ENCODE measurements around the gene TMCC2. TPM values are rescaled to one million over a fixed set of nuclear protein-coding genes. Genes with fewer than 3 reads are reported as not detected.
"Not testable (repeated sequence)": the region's sequence is repeated elsewhere in the genome, so short reads cannot be mapped to it uniquely, and the experiment has no call there.

The TMCC2 gene
- 1 to 10 TPM in 2 of 3 donors, under 1 TPM in 1; 0.93 to 1.5 (median 1.1) TPM for total RNA-seq
- 2.8 TPM for total RNA-seq (2013)

- H3K9me3 ChIP-seq (ENCODE audit: control insufficient read depth, insufficient read depth, low read length): no peaks in the 10 kb centered on the region
- H3K27ac Mint-ChIP-seq: peak within 1 kb of the TSS in 1 of 2 donors; percentile 14
- peak within 1 kb of the TSS; percentile 46 for H3K4me3 ChIP-seq (ENCODE audit: low read length)
- H3K27ac ChIP-seq (ENCODE audit: low read length): no peak within 1 kb of the TSS
- H3K4me1 ChIP-seq (ENCODE audit: control insufficient read depth, insufficient read depth, low read length): peaks cover 28% of the 10 kb centered on the region
- H3K36me3 ChIP-seq (ENCODE audit: control insufficient read depth, insufficient read depth, low read length): no peaks in the 10 kb centered on the region
- intact Hi-C loops (cut with micrococcal nuclease): loop anchor here (2.0 kb wide), 2 partner anchors 17 to 29 kb away; partner anchors contain the start of gene DSTYK
- no peaks in the 10 kb centered on the region for H3K36me3 Mint-ChIP-seq
- H3K4me3 Mint-ChIP-seq: peak within 1 kb of the TSS; percentile 91
- H3K9me3 Mint-ChIP-seq: no peaks in the 10 kb centered on the region
- WGBS (ENCODE audit: insufficient coverage): under 1% methylated on average over 44 of the region's 44 CpGs
- DNase-seq: peak; percentile 58 to 88
- peaks cover 31 to 36% of the 10 kb centered on the region in 2 donors for H3K4me1 Mint-ChIP-seq
- peak; percentile 85 to 87 (median 86) for ATAC-seq
- peaks cover 27 to 32% of the 10 kb centered on the region in 2 donors for H3K27me3 Mint-ChIP-seq (ENCODE audit: low read depth in 2 of 2)
- no peak for TF ChIP-seq CTCF (IDR thresholded peaks at IDR 0.05)
- peaks cover 9% of the 10 kb centered on the region for H3K27me3 ChIP-seq (ENCODE audit: control insufficient read depth, insufficient read depth, low read length)
These were observed at the start of gene TMCC2 for GRCh38 chr1:205227584-205228013. TMCC2 (plus strand) TSS chr1:205227946; CDS start chr1:205228565, 619 bp downstream.

- 100% methylated on average over 2 of the region's 2 CpGs for WGBS (ENCODE audit: insufficient coverage)
- Histone ChIP-seq H3K27ac (ENCODE audit: low read length) (no peak overlapping the region), H3K27me3 (ENCODE audit: control insufficient read depth, insufficient read depth, low read length) (no peaks in the 10 kb centered on the region), H3K4me3 (ENCODE audit: low read length) (no peak overlapping the region), H3K4me1 (ENCODE audit: control insufficient read depth, insufficient read depth, low read length) (peaks cover 3% of the 10 kb centered on the region), H3K9me3 (ENCODE audit: control insufficient read depth, insufficient read depth, low read length) (no peaks in the 10 kb centered on the region), H3K36me3 (ENCODE audit: control insufficient read depth, insufficient read depth, low read length) (peaks cover 12% of the 10 kb centered on the region)
- ATAC-seq (no peak), DNase-seq (no peak)
- no peak for TF ChIP-seq CTCF (IDR thresholded peaks at IDR 0.05)
- H3K9me3 Mint-ChIP-seq: no peaks in the 10 kb centered on the region
- no peaks in the 10 kb centered on the region for H3K36me3 Mint-ChIP-seq
- no peak overlapping the region for H3K27ac Mint-ChIP-seq
- intact Hi-C loops (cut with micrococcal nuclease): no loop called here
- no peak overlapping the region for H3K4me3 Mint-ChIP-seq
- peaks cover 11 to 18% of the 10 kb centered on the region in 2 donors for H3K4me1 Mint-ChIP-seq
- H3K27me3 Mint-ChIP-seq (ENCODE audit: low read depth in 2 of 2): no peaks in the 10 kb centered on the region
These were observed 47.9 kb upstream of the TMCC2 start for GRCh38 chr1:205179842-205180241.

DNA sequence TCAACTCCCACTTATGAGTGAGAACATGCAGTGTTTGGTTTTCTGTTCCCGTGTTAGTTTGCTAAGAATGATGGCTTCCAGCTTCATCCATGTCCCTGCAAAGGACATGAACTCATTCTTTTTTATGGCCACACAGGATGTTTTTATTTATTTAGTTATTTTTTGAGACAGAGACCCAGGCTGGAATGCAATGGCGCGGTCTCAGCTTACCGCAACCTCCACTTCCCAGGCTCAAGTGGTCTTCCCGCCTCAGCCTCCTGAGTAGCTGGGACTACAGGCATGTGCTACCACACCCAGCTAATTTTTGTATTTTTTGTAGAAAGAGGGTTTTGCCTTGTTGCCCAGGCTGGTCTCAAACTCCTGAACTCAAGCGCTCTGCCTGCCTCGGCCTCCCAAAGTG is 47.4 kb upstream of the TMCC2 start:
- H3K36me3 ChIP-seq (ENCODE audit: control insufficient read depth, insufficient read depth, low read length): peaks cover 11% of the 10 kb centered on the region
- H3K36me3 Mint-ChIP-seq; DNase-seq; H3K27ac Mint-ChIP-seq; H3K9me3 Mint-ChIP-seq; H3K27me3 ChIP-seq (ENCODE audit: control insufficient read depth, insufficient read depth, low read length); H3K9me3 ChIP-seq (ENCODE audit: control insufficient read depth, insufficient read depth, low read length); H3K27me3 Mint-ChIP-seq (ENCODE audit: low read depth in 2 of 2); H3K4me1 ChIP-seq (ENCODE audit: control insufficient read depth, insufficient read depth, low read length); intact Hi-C loops (cut with micrococcal nuclease); H3K27ac ChIP-seq (ENCODE audit: low read length); ATAC-seq; H3K4me3 ChIP-seq (ENCODE audit: low read length); H3K4me3 Mint-ChIP-seq: not testable (repeated sequence)
- peaks cover 11 to 18% of the 10 kb centered on the region in 2 donors for H3K4me1 Mint-ChIP-seq
- 100% methylated on average over 6 of the region's 7 CpGs for WGBS (ENCODE audit: insufficient coverage)

GRCh38 chr1:205182930-205183329 is 44.8 kb upstream of the TMCC2 start:
- H3K27me3 ChIP-seq (ENCODE audit: control insufficient read depth, insufficient read depth, low read length): no peaks in the 10 kb centered on the region
- H3K27ac ChIP-seq (ENCODE audit: low read length): no peak overlapping the region
- H3K4me1 Mint-ChIP-seq: peaks cover 15 to 39% of the 10 kb centered on the region in 2 donors
- H3K9me3 Mint-ChIP-seq: no peaks in the 10 kb centered on the region
- no peak for ATAC-seq
- DNase-seq: no peak
- no peak overlapping the region for H3K27ac Mint-ChIP-seq
- peaks cover 13% of the 10 kb centered on the region for H3K36me3 ChIP-seq (ENCODE audit: control insufficient read depth, insufficient read depth, low read length)
- no peaks in the 10 kb centered on the region for H3K9me3 ChIP-seq (ENCODE audit: control insufficient read depth, insufficient read depth, low read length)
- 87% methylated on average over 2 of the region's 2 CpGs for WGBS (ENCODE audit: insufficient coverage)
- TF ChIP-seq CTCF (IDR thresholded peaks at IDR 0.05): no peak
- no peaks in the 10 kb centered on the region for H3K27me3 Mint-ChIP-seq (ENCODE audit: low read depth in 2 of 2)
- no peaks in the 10 kb centered on the region for H3K36me3 Mint-ChIP-seq
- no peak overlapping the region for H3K4me3 Mint-ChIP-seq
- peaks cover 3% of the 10 kb centered on the region for H3K4me1 ChIP-seq (ENCODE audit: control insufficient read depth, insufficient read depth, low read length)
- H3K4me3 ChIP-seq (ENCODE audit: low read length): no peak overlapping the region
- intact Hi-C loops (cut with micrococcal nuclease): no loop called here
